Urothelium cell line (cell line): ENCODE results near the gene STK32B.
"Not testable (repeated sequence)": the region's sequence is repeated elsewhere in the genome, so short reads cannot be mapped to it uniquely, and the experiment has no call there.

ENCODE experiments used
- DNase-seq: peaks from one replicate; pipeline ENCODE4 v3.0.0; 2011; ENCODE audit warnings: low spot score, mixed read lengths
- FAIRE-seq: peaks from 2 replicates; lab custom pipeline; 2011; peaks lifted over from hg19 to GRCh38; lab: Jason Lieb, UNC

The STK32B gene

DNA sequence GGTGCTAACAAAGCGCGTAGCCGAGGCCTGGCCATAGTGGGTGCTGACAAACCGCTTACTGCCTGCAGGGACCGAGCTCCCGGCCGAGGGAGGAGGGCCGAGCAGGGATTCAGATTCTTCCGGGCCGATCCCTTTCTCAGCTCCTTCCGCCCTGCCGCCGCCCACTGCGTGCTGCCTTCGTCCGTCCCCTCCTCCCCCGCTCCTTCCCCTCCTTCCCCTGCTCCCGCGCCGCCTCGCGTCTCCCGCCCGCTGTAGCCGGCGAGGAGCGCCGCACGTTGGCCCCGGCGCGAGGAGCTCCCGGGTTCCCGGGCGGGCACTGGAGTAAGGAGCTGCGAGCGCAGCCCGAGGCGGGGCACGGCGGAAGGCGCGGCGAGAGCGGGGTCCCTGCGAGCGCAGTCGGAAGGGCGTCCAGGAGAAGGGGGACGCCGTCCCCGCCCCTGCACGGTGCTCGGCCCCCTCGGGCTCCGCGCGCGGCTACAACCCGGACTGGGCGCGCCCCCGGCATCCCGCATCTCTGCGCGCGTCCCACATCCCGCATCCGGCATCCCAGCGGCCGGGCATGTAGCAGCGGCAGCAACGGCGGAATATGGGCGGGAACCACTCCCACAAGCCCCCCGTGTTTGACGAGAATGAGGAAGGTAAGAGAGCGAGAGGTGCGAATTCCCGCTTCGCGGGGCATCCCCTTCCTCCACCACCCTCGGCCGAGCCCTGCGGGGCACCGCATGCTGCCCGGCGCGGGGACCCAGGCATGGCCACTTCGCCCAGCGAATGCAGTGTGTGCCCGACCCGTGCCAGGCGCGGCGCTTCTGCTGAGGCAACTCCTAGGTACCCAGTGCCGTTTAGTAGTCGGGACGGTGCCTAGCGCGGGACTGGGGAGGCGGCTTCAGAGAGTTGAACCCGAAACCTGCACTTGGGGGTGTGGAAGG, at the start of gene STK32B:
TSS of gene STK32B (plus strand) at position 203 of the 926 bp plus-strand sequence.
- FAIRE-seq (peak; percentile 66), DNase-seq (peak; percentile 74)

GRCh38 chr4:5001641-5002040, 49.6 kb upstream of the STK32B start:
- FAIRE-seq, DNase-seq: not testable (repeated sequence)

DNA sequence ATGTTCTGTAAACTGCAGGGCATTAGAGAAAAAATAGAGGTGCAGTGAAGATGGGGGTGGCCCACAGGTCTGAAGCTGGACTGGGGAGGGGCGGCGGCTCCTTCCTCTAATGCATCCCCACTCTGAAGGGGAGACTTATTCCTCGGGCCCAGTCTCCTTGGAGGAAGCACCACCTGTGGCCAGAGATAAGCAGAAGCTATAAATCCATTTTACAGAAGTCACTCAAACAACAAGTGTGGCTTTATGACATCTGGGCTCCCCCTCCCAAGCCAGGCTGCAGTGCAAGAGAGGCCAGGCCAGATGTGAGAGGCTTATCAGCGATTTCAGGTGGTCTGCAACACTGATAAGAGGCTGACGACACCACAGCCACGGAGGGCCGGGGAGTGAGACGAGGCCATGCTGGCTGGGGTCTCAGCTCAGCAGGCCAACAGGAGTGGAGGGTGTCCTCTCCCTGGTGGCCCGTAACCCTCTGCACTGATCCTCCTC, 47.9 kb upstream of the STK32B start:
- FAIRE-seq (no peak), DNase-seq (no peak)

GRCh38 chr4:5003918-5004317, 47.4 kb upstream of the STK32B start:
- FAIRE-seq = no peak

DNA sequence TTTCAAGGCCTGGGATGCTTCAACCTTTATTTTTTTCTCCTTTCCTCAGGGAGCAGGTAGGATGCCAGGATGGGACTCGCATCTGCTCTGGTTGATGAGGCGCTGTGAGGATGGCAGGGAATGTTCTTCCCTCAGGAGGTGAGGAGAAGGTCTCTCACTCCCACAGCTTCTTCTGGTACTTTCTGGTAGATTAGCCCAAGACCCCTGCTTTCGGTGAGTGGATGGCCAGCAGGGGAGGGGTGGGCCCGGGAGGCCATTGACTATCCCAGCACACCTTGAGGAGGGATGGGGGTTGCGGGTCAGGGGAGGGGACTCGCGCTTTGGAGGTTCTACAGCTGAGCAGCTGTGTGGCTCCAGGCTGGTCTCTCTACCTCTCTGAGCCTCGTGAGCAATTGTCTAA, 46.8 kb upstream of the STK32B start:
- DNase-seq = no peak
- FAIRE-seq = no peak

More at GRCh38 chr4:5003918-5004317, 47.4 kb upstream of the STK32B start:
- DNase-seq = no peak

GRCh38 chr4:5006932-5007331, 44.3 kb upstream of the STK32B start:
- FAIRE-seq = not testable (repeated sequence)

GRCh38 chr4:5009796-5010195, 41.5 kb upstream of the STK32B start:
- DNase-seq (no peak), FAIRE-seq (no peak)

More at GRCh38 chr4:5006932-5007331, 44.3 kb upstream of the STK32B start:
- DNase-seq = not testable (repeated sequence)

DNA sequence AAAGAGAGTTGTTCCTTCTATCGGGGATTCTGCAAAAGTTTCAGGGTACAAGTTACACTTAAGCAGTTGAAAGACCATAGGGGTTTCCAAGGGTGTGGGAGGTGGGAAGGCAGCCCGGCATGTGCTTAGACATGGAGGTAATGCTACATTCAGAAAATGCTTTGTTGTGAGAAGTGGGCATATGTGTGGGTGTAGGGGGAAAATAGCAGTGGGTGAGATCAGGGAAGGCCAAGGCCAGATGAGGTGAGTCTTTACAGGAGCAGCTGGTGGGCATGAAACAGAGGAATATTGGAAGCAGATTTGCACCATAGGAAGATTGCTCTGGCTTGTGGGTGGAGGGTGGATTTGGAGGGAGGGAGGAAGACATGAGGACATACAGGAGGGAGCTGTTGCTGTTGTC, 40.3 kb upstream of the STK32B start:
- FAIRE-seq = no peak
- no peak for DNase-seq

DNA sequence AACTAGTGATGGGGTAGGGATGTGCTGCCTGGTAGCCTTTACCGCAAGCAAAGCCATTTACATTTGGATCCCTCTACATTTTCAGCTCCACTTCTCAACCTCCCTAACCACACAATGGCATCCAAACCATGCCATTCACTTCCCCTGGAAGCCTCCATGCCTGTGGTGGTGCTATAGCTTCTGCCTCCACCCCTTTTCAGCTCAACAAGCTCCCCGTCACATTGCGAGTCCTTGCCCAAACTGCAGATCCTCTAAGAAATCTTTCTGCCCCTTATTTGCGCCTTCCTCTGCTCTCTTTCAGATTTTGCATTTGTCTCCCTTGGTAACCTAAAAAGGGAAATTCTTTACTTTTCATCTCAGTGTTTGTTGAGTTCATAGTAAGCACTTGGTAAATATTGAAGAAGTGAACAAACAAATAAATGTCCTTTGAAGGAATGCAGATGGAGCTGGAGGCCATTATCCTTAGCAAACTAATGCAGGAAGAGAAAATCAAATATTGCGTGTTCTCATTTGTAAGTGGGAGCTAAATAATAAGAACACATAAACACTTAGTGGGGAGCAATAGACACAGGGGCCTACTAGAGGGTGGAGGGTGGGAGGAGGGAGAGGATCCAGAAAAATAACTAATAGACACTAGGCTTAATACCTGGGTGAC, 38.9 kb upstream of the STK32B start:
- DNase-seq (no peak), FAIRE-seq (no peak)

GRCh38 chr4:5012958-5013357, 38.3 kb upstream of the STK32B start:
- FAIRE-seq (no peak), DNase-seq (no peak)

- FAIRE-seq = no peak
- DNase-seq = no peak
These were observed 37.1 kb upstream of the STK32B start for GRCh38 chr4:5014007-5014682.

DNA sequence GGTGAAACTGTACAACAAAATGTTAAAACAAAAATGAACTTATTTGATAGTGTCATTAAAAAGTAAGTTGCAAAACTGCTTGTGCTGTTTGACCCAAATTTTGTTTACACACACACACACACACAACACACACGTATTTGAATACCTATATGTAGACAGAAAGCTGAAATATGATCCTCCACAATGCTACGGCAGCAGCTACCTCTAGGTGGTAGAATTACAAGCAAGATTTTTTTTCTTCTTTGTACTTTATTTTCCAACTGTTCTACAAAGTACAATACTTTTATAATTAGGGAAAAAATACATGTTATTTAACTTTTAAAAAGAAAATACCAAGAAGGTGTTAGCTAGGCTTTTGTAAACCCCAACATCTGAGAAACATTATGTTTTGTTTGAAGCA, 33.2 kb upstream of the STK32B start:
- DNase-seq (no peak), FAIRE-seq (no peak)

GRCh38 chr4:5018603-5019002, 32.7 kb upstream of the STK32B start:
- FAIRE-seq (no peak), DNase-seq (peak; percentile 29)

DNA sequence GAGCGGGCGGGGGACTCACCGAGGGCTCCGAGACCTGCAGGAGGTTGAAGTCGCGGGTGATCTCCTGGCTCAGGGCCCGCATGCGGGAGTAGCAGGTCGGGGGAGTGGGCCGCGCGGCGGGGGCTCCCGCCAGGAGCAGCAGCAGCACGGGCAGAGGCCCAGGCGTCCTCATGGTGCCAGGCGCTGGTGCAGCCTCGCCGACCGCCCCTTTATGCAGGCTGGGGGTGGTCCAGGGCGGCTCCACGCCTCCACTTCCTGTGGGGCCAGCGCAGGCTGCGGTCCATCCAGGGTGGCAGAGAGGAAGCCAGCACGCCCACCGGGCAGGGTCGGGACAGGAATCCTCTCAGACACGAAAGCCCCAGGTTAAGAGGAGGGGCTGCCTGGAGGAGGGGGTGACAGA, 32.0 kb upstream of the STK32B start, which contains the start of gene CYTL1:
TSS of gene CYTL1 (minus strand) at position 185 of the 400 bp plus-strand sequence. CDS start at position 172, 13 bp downstream.
- FAIRE-seq (no peak), DNase-seq (peak; percentile 70)

DNA sequence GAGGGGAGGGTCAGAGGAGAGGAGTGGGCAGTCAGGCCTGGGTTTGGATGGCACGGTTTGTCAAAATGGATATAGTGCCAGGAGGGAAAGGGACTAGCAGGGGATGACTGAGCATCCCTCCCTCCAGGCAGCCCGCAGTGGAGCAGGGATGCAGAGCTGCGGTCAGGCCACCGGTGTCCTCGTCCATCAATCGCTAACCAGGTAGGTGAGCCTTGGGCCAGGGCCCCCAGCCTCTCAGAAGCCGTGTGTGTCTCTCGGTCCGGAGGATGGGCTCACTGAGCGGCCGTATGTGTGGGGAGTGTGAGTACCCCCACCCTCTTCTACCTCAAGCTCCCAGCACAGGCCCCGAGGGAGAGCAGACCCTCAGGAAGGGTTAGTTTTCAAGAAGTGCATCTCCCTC, 31.5 kb upstream of the STK32B start:
- FAIRE-seq (no peak), DNase-seq (peak; percentile 13)

DNA sequence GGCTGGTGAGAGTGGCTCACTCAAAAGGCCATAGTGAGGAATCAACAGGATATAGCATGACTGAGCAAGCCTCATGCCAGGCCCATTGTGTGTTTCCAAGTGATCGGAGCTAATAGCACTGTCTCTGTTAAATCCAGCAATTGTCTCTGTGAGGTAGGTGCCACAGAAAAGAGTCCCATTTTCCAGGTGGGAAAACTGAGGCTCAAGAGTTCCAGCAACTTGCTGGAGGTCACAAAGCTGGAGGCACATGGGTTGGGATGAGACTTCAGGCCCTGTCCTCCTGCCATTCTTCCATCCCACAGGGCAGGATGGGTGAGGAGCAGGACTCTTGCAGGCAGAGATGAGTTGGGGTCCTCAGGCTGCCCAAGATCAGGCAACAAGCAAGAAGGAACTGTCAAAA, 30.9 kb upstream of the STK32B start:
- FAIRE-seq (no peak), DNase-seq (no peak)

- FAIRE-seq (no peak), DNase-seq (no peak)
These were observed 29.7 kb upstream of the STK32B start for GRCh38 chr4:5021546-5021945.

GRCh38 chr4:5024673-5025072, 26.6 kb upstream of the STK32B start:
- FAIRE-seq (no peak), DNase-seq (no peak)

GRCh38 chr4:5026371-5026770, 24.9 kb upstream of the STK32B start:
- FAIRE-seq = no peak
- DNase-seq = no peak

GRCh38 chr4:5027346-5027745, 23.9 kb upstream of the STK32B start:
- no peak for DNase-seq
- FAIRE-seq = no peak

- DNase-seq = no peak
- FAIRE-seq = no peak
These were observed 22.8 kb upstream of the STK32B start for GRCh38 chr4:5028480-5028879.
